Measurements from ENCODE around the gene RYR2.

RYR2 gene

DNA sequence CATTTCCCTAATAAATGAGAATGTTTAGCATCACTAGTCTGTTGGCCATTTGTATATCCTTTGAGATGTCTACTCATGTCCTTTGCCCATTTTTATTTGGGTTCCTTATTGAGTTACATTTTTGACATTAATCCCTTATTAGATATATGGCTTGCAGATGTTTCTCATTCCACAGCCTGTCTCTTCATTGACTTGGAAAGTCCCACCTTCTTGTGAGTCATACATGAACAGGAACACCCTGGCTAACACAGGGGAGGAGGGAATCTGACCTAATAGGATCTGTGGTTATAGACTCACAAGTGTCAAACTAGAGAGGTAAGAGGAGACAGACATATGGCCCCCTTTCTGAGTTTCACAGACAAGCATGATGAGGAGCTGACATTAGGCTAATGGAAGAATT, 837.2 kb downstream of the RYR2 start:
- DNase-seq = no peak
